Lower lobe of right lung (tissue), 2 donors: ENCODE measurements around the gene NAALADL2. TPM values are rescaled to one million over a fixed set of nuclear protein-coding genes. Genes with fewer than 3 reads are reported as not detected.

ENCODE experiments used
- ATAC-seq, 2 donors: fragments of 200-7000 bp; cut with Tn5 transposase; one replicate each; pipeline ENCODE4 v1.9.1; 2020 to 2022; ENCODE audit warnings: mild to moderate bottlenecking in 2 of 2, moderate library complexity in 2 of 2
- DNase-seq: peaks from one replicate; pipeline ENCODE4 v3.0.0-alpha.2; 2020
- H3K27ac ChIP-seq: fragments of 200-600 bp; one replicate; pipeline ENCODE4 v1.8.0; 2022
- H3K27me3 ChIP-seq: fragments of 200-600 bp; one replicate; pipeline ENCODE4 v1.8.0; 2022; ENCODE audit warnings: low read depth
- H3K36me3 ChIP-seq: fragments of 200-600 bp; one replicate; pipeline ENCODE4 v1.8.0; 2022; ENCODE audit warnings: mild to moderate bottlenecking
- H3K4me1 ChIP-seq: fragments of 200-600 bp; one replicate; pipeline ENCODE4 v1.8.0; 2022
- H3K4me3 ChIP-seq: fragments of 200-600 bp; one replicate; pipeline ENCODE4 v1.8.0; 2022; ENCODE audit warnings: mild to moderate bottlenecking
- H3K9me3 ChIP-seq: fragments of 200-600 bp; one replicate; pipeline ENCODE4 v1.8.0; 2022
- intact Hi-C: fragments of 100-400 bp; cut with DNase I; formaldehyde crosslinking; loops from one replicate; pipeline ENCODE4 v1.11.0; 2022
- total RNA-seq: library from RNA; stranded (reverse); fragmentation: NEBNext Ultra II Directional; extraction: Animal tissue kit (Norgen Biotek cat#: 25700); gene quantifications from one replicate; pipeline ENCODE4 v1.2.1, GENCODE V29; 2021
- TF ChIP-seq, protein P1 (sequence below): fragments of 200-600 bp; IDR thresholded peaks from one replicate; pipeline ENCODE4 v1.8.0; 2022; ENCODE audit warnings: antibody characterized with exemption, mild to moderate bottlenecking
- donor health status: DM: no; HTN: yes; CAD: no; lungs with severe emphysema.

The NAALADL2 gene
- total RNA-seq, 1 donor from 2014 or later = 9.8 TPM

DNA sequence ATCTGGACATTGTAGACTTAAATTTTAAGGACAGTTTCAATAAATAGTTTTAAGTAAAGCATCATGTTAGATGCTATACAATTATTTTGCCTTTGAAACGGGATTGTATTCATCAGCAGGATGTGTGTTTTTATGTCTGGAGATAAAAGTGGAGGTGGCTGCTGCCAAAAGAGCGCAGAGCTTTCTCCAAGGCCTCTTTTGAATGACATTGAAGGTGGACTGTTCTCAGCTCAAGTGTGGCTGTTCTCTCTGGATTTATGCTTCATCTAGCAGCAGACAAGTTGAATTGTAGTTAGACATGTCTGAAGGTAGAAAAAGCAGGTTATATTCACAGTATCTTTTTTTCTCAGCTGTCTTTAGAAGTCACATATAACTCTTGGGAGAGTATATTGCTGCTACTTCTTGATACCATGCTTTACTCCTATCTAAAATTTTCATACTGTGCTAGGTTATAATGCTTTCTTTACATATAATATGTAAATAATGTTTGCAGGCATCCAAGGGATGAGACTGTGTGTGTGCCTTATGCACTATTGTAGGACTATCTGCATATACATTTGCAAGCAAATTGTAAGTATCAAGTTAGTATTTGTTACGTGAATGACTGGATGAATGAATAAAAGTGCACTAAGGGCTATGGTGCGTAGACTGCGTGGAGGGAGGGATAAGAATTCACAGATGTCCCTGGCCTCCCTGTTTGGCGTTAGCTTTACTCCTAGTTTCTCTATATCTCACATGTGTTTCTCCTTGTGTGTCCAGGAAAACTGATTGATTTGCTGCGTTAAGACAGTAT, 340.1 kb downstream of the NAALADL2 start:
- Histone ChIP-seq H3K4me3 (no peak overlapping the region), H3K27ac (no peak overlapping the region), H3K9me3 (no peaks in the 10 kb centered on the region), H3K27me3 (no peaks in the 10 kb centered on the region), H3K36me3 (no peaks in the 10 kb centered on the region), H3K4me1 (no peaks in the 10 kb centered on the region)
- TF ChIP-seq, protein P1, sequence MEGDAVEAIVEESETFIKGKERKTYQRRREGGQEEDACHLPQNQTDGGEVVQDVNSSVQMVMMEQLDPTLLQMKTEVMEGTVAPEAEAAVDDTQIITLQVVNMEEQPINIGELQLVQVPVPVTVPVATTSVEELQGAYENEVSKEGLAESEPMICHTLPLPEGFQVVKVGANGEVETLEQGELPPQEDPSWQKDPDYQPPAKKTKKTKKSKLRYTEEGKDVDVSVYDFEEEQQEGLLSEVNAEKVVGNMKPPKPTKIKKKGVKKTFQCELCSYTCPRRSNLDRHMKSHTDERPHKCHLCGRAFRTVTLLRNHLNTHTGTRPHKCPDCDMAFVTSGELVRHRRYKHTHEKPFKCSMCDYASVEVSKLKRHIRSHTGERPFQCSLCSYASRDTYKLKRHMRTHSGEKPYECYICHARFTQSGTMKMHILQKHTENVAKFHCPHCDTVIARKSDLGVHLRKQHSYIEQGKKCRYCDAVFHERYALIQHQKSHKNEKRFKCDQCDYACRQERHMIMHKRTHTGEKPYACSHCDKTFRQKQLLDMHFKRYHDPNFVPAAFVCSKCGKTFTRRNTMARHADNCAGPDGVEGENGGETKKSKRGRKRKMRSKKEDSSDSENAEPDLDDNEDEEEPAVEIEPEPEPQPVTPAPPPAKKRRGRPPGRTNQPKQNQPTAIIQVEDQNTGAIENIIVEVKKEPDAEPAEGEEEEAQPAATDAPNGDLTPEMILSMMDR = no peak
- intact Hi-C loops = no loop called here
- DNase-seq (no peak), ATAC-seq (no peak)

DNA sequence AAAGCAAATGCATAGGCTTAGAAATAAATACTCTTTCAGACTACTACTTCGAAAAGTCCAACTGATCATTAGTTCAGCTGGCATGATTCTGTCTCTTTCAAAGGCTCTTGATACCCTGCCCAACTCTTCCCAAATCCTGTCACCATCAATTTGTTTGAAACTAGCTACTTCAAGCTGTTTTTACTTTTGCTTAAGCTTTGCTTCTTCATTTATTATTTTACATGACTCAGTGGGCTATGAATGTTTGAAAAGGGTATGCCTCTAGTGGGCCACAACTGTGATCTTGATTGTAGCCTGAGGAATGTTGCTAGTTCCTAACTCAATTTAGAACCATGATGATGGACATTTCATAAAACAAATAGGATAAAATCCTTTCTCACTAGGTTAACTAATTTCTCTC, 340.8 kb downstream of the NAALADL2 start:
- Histone ChIP-seq H3K27me3 (no peaks in the 10 kb centered on the region), H3K4me3 (no peak overlapping the region), H3K36me3 (no peaks in the 10 kb centered on the region), H3K9me3 (no peaks in the 10 kb centered on the region), H3K4me1 (no peaks in the 10 kb centered on the region), H3K27ac (no peak overlapping the region)
- ATAC-seq (no peak), DNase-seq (no peak)
- intact Hi-C loops = no loop called here
- TF ChIP-seq, protein P1 = no peak

DNA sequence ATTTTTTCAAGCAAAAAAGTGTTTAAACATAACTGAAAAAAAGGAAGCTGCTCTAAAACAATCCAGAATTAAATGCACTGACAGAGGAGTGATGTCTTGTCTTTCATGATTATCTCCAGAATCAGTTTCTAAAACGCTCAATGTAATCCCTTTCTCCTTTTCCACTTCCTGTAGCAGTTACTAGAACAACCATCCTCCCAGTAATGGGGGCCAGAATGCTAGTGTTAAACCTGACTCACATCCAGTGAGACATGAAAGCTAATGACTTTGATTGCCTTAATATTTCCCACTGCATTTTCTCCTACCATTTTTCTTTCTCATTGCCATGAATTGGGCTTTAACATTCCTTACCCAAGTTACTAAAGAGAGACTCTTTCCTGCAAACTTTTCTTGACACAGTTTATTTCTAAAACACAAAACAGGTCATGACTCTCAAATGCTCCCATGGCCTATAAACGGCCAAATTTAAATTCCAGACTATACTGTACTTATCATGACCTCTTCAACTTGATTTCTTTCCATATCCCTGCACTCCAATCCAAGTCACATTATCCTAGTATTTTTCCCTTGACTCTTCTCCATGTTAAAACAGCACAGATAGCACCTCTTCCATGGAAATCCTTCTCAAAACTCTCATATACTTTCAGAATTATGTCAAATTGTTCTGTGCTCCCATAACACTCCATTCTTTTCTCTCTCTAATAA, 341.4 kb downstream of the NAALADL2 start:
- intact Hi-C loops = no loop called here
- DNase-seq = no peak

DNA sequence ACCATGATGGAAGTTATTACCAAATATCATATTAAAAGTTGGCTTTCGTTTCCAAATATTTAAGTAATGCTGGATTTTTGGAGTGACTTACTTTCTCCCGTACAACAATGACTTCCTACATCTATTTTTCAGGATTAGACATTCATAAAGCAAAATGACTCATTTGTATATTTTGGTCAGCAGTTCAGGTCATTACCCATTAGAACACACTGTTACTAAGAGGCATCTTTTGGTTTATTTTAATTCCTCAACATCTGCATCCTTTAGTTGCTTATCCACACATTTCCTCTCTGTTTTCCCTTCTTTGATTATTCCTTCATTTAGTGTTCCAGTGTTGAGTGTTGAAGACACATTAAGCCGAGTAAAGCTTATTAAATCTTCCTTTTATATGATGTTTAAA, 348.2 kb downstream of the NAALADL2 start:
- Histone ChIP-seq H3K36me3 (no peaks in the 10 kb centered on the region), H3K4me3 (no peak overlapping the region), H3K4me1 (no peaks in the 10 kb centered on the region), H3K9me3 (no peaks in the 10 kb centered on the region), H3K27ac (no peak overlapping the region), H3K27me3 (no peaks in the 10 kb centered on the region)
- ATAC-seq (no peak), DNase-seq (no peak)
- intact Hi-C loops = no loop called here
- TF ChIP-seq, protein P1 = no peak

More for the DNA sequence above, 341.4 kb downstream of the NAALADL2 start:
- Histone ChIP-seq H3K36me3 (no peaks in the 10 kb centered on the region), H3K4me1 (no peaks in the 10 kb centered on the region), H3K27ac (no peak overlapping the region), H3K4me3 (no peak overlapping the region), H3K27me3 (no peaks in the 10 kb centered on the region), H3K9me3 (no peaks in the 10 kb centered on the region)
- TF ChIP-seq, protein P1 = no peak
- ATAC-seq = no peak

DNA sequence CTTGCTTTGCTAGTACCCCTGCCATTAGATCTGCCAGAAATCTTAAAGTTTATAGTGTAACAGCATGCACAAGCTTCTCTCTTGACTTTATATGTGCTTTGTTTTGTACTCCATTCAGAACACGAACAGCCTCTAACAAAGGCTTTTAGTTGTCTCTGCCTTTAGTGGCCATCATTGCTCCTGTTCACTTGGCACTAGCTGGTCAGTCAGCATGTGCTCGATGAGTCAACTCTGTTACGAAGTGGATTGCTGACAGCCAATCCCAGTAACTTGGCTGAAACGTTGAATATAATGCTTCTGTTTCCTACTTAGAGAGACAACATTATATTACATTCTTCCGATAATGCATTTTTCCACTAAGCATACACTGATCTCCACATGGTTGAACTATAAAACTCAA, 349.2 kb downstream of the NAALADL2 start:
- Histone ChIP-seq H3K4me1 (no peaks in the 10 kb centered on the region), H3K27ac (no peak overlapping the region), H3K9me3 (no peaks in the 10 kb centered on the region), H3K27me3 (no peaks in the 10 kb centered on the region), H3K36me3 (no peaks in the 10 kb centered on the region), H3K4me3 (no peak overlapping the region)
- no peak for ATAC-seq
- TF ChIP-seq, protein P1 = no peak
- no peak for DNase-seq
- intact Hi-C loops = no loop called here
